Subcutaneous preadipocyte (primary cell): ENCODE data around the gene RHOXF2. TPM values are rescaled to one million over a fixed set of nuclear protein-coding genes. Genes with fewer than 3 reads are reported as not detected.

Source experiments
- total RNA-seq: library from RNA; depleted of rRNA; stranded (reverse); fragments of >200 nt; gene quantifications from 2 replicates; pipeline ENCODE4 v1.2.3, GENCODE V29; 2012

The RHOXF2 gene
- total RNA-seq, result not detected in 2 replicates

GRCh38 chrX:120158313-120158712, at the start of gene RHOXF2:
Gene RHOXF2, plus strand, starts transcription at chrX:120158613. Its CDS starts 138 bp downstream, at chrX:120158751.

GRCh38 chrX:120115438-120115963, 42.9 kb upstream of the RHOXF2 start, which contains the start of gene RHOXF1:
Gene RHOXF1, minus strand, starts transcription at chrX:120115913. Its CDS starts 51 bp downstream, at chrX:120115862.

Other genes starting within 250 kb of the RHOXF2 start
- gene NKAP, start 214.9 kb upstream of the RHOXF2 start, total RNA-seq, result 2.9 and 4.5 TPM in 2 replicates
- gene RHOXF2B, start 80.9 kb upstream of the RHOXF2 start, total RNA-seq, result not detected in 2 replicates
- gene RHOXF1, start 42.7 kb upstream of the RHOXF2 start, total RNA-seq, result not detected in 2 replicates
- gene ZBTB33, start 92.2 kb downstream of the RHOXF2 start, total RNA-seq, result 15.4 and 17.8 TPM in 2 replicates
- under 0.01 and 0.37 TPM in 2 replicates for gene TMEM255A, start 152.8 kb downstream of the RHOXF2 start, total RNA-seq
- not detected in 2 replicates for gene ATP1B4, start 203.5 kb downstream of the RHOXF2 start, total RNA-seq